HCT116 (cell line): ENCODE data around the gene IMMP2L. TPM values are rescaled to one million over a fixed set of nuclear protein-coding genes. Genes with fewer than 3 reads are reported as not detected.

Source experiments
- ATAC-seq: fragments of 200-7000 bp; cut with Tn5 transposase; 2 replicates; pipeline ENCODE4 v1.9.1; 2020; ENCODE audit warnings: mild to moderate bottlenecking, moderate library complexity
- BruUV-seq: library from RNA; stranded (reverse); fragments of 400-500 nt; replicated peaks from 2 replicates; lab custom pipeline; 2021; lab: Mats Ljungman, UMichigan
- CTCF ChIA-PET: fragments of 300-600 bp; sonication (Branson Sonifier 250); formaldehyde crosslinking; loops from one replicate; lab custom pipeline; 2021; ENCODE audit warnings: antibody characterized with exemption; lab: Charles Lee
- POLR2A ChIA-PET: fragments of 300-600, 350-600 bp; sonication (Branson Sonifier 250); formaldehyde crosslinking; loops from one replicate; lab custom pipeline; 2021; ENCODE audit warnings: antibody characterized with exemption; lab: Charles Lee
- RAD21 ChIA-PET, 2 experiments: fragments of 300-600 bp; sonication (Branson Sonifier 250); formaldehyde crosslinking; loops; one replicate each; lab custom pipeline; 2023; ENCODE audit warnings: low total read pairs in 2 of 2; ENCODE audit not compliant: uncharacterized antibody in 2 of 2, unreplicated experiment in 2 of 2, low non-redundant PET in 1 of 2; lab: Charles Lee
- DNase-seq: peaks from one replicate; pipeline ENCODE4 v3.0.0-alpha.2; 2010; ENCODE audit warnings: low read depth, low spot score
- H2AFZ ChIP-seq: fragments of 200-600 bp; shearing (Covaris generic), sonication (generic); 2 replicates; pipeline ENCODE4 v1.6.1; 2017; ENCODE audit warnings: low read depth, mixed run types, mixed read lengths, antibody characterized with exemption, low read length; ENCODE audit not compliant: poor library complexity, severe bottlenecking
- H3K27ac ChIP-seq: 2 replicates; pipeline ENCODE4 v1.5.1; 2012; ENCODE audit warnings: low read depth, low read length
- H3K27me3 ChIP-seq: fragments of 200-600 bp; sonication (generic); 2 replicates; pipeline ENCODE4 v1.6.1; 2016; ENCODE audit warnings: mixed run types, low read length, mixed read lengths; ENCODE audit not compliant: insufficient read depth
- H3K36me3 ChIP-seq, 2 experiments: fragments of 200-500 bp in 1 of 2; fragments of 200-600 bp in 1 of 2; sonication (Bioruptor generic) in 1 of 2; sonication (generic) in 1 of 2; 2 replicates each; pipeline versions ENCODE4 v1.5.1 to v1.6.1; 2014 to 2016; ENCODE audit warnings: low read length in 2 of 2, inconsistent platforms in 1 of 2, mixed read lengths in 1 of 2, mixed run types in 1 of 2; ENCODE audit not compliant: insufficient read depth in 2 of 2, control insufficient read depth in 1 of 2
- H3K4me1 ChIP-seq, 2 experiments: fragments of 200-600 bp in 1 of 2; sonication (generic) in 1 of 2; 2 replicates each; pipeline versions ENCODE4 v1.5.1 to v1.6.1; 2012 to 2017; ENCODE audit warnings: low read length in 2 of 2, inconsistent platforms in 1 of 2, mild to moderate bottlenecking in 1 of 2, mixed read lengths in 1 of 2, mixed run types in 1 of 2, moderate library complexity in 1 of 2; ENCODE audit not compliant: insufficient read depth in 2 of 2, control insufficient read depth in 1 of 2
- H3K4me2 ChIP-seq: fragments of 200-600 bp; sonication (generic); 2 replicates; pipeline ENCODE4 v1.6.1; 2017; ENCODE audit warnings: mixed run types, low read length, mixed read lengths
- H3K4me3 ChIP-seq, 2 experiments: fragments of 200-600 bp in 1 of 2; sonication (generic) in 1 of 2; replicated peaks in 1 of 2; 2 replicates each; pipeline ENCODE4 v1.5.1; 2011 to 2016; ENCODE audit warnings: low read length in 2 of 2, control low read depth in 1 of 2, low read depth in 1 of 2, mild to moderate bottlenecking in 1 of 2, mixed read lengths in 1 of 2, mixed run types in 1 of 2
- H3K79me2 ChIP-seq: fragments of 200-600 bp; sonication (generic); 2 replicates; pipeline ENCODE4 v1.6.1; 2017; ENCODE audit warnings: mild to moderate bottlenecking, mixed run types, low read length, moderate library complexity, mixed read lengths; ENCODE audit not compliant: insufficient read depth
- H3K9ac ChIP-seq: fragments of 200-600 bp; sonication (generic); 2 replicates; pipeline ENCODE4 v1.6.1; 2016; ENCODE audit warnings: low read length, mixed read lengths
- H3K9me2 ChIP-seq: fragments of 200-600 bp; sonication (generic), shearing (Covaris generic); 2 replicates; pipeline ENCODE4 v1.6.1; 2017; ENCODE audit warnings: mixed run types, mild to moderate bottlenecking, moderate library complexity; ENCODE audit not compliant: insufficient read depth
- H3K9me3 ChIP-seq, 2 experiments: fragments of 200-500 bp in 1 of 2; fragments of 200-600 bp in 1 of 2; sonication (Bioruptor generic) in 1 of 2; sonication (generic) in 1 of 2; 2 replicates each; pipeline ENCODE4 v1.6.1; 2014 to 2017; ENCODE audit warnings: low read length in 2 of 2, mixed read lengths in 2 of 2, inconsistent platforms in 1 of 2, low read depth in 1 of 2, mild to moderate bottlenecking in 1 of 2, mixed run types in 1 of 2, moderate library complexity in 1 of 2; ENCODE audit not compliant: control insufficient read depth in 1 of 2, insufficient read depth in 1 of 2
- H4K20me1 ChIP-seq: fragments of 200-600 bp; sonication (generic), shearing (Covaris generic); 2 replicates; pipeline ENCODE4 v1.6.1; 2017; ENCODE audit warnings: mixed run types, mild to moderate bottlenecking, moderate library complexity; ENCODE audit not compliant: insufficient read depth
- CBX3 ChIP-seq: IDR thresholded peaks from 2 replicates; pipeline ENCODE4 v1.6.1; 2012; ENCODE audit warnings: low read depth
- CEBPB ChIP-seq: IDR thresholded peaks from 2 replicates; pipeline ENCODE4 v1.6.1; 2012; ENCODE audit warnings: low read depth
- CTCF ChIP-seq, 3 experiments: fragments of 200-600 bp in 1 of 3; sonication (generic) in 1 of 3; IDR thresholded peaks in 2 of 3; conservative IDR thresholded peaks in 1 of 3; 2 replicates each; pipeline ENCODE4 v1.5.1; 2012 to 2017; ENCODE audit warnings: low read depth in 2 of 3, low read length in 2 of 3, antibody characterized with exemption in 1 of 3, borderline replicate concordance in 1 of 3, control low read depth in 1 of 3, mild to moderate bottlenecking in 1 of 3, mixed read lengths in 1 of 3, mixed run types in 1 of 3, moderate library complexity in 1 of 3; ENCODE audit not compliant: insufficient read depth in 1 of 3
- ELF1 ChIP-seq: IDR thresholded peaks from 2 replicates; pipeline ENCODE4 v1.6.1; 2012; ENCODE audit warnings: low read depth, borderline replicate concordance
- EZH2phosphoT487 ChIP-seq: fragments of 200-600 bp; IDR thresholded peaks from 2 replicates; pipeline ENCODE4 v1.6.1; 2018; ENCODE audit warnings: antibody characterized with exemption, borderline replicate concordance
- FOSL1 ChIP-seq: IDR thresholded peaks from 2 replicates; pipeline ENCODE4 v1.6.1; 2012; ENCODE audit warnings: low read depth
- JUND ChIP-seq: IDR thresholded peaks from 2 replicates; pipeline ENCODE4 v1.6.1; 2012
- MAX ChIP-seq: IDR thresholded peaks from 2 replicates; pipeline ENCODE4 v1.6.1; 2012
- POLR2A ChIP-seq: IDR thresholded peaks from 2 replicates; pipeline ENCODE4 v1.7.0; 2011; ENCODE audit warnings: borderline replicate concordance; ENCODE audit not compliant: insufficient read depth, insufficient read length; ENCODE audit errors: extremely low read depth
- SIN3A ChIP-seq: IDR thresholded peaks from 2 replicates; pipeline ENCODE4 v1.6.1; 2012; ENCODE audit warnings: low read depth
- SP1 ChIP-seq: IDR thresholded peaks from 2 replicates; pipeline ENCODE4 v1.6.1; 2012; ENCODE audit warnings: low read depth
- TCF7L2 ChIP-seq: IDR thresholded peaks from 2 replicates; pipeline ENCODE4 v1.7.0; 2011; ENCODE audit warnings: borderline replicate concordance, inconsistent platforms; ENCODE audit not compliant: insufficient read depth, insufficient read length; ENCODE audit errors: extremely low read depth
- YY1 ChIP-seq: IDR thresholded peaks from 2 replicates; pipeline ENCODE4 v1.6.1; 2011; ENCODE audit warnings: low read length, low read depth, moderate library complexity, mild to moderate bottlenecking; ENCODE audit not compliant: insufficient replicate concordance; ENCODE audit errors: extremely low read depth
- ZFX ChIP-seq: fragments of 450-650 bp; IDR thresholded peaks from 2 replicates; pipeline ENCODE4 v1.6.1; 2017
- ZNF274 ChIP-seq: fragments of 200-500 bp; sonication (Bioruptor generic); IDR thresholded peaks from 2 replicates; pipeline ENCODE4 v1.6.1; 2014; ENCODE audit warnings: mild to moderate bottlenecking, low read depth, low read length, inconsistent platforms
- intact Hi-C: fragments of 100-400 bp; cut with micrococcal nuclease; formaldehyde crosslinking; loops from 2 replicates; pipeline ENCODE4 v1.10.0; 2022
- total RNA-seq: library from RNA; stranded (reverse); gene quantifications from one replicate; pipeline ENCODE4 v1.2.1, GENCODE V29; 2021; ENCODE audit not compliant: unreplicated experiment
- TF ChIP-seq, protein P1 (sequence below): IDR thresholded peaks from 2 replicates; pipeline ENCODE4 v1.6.1; 2012; ENCODE audit warnings: low read depth
- TF ChIP-seq, protein P2 (sequence below): IDR thresholded peaks from 2 replicates; pipeline ENCODE4 v1.6.1; 2012

The IMMP2L gene
- total RNA-seq, 1 experiment from 2014 or later, result 21.1 TPM

GRCh38 chr7:110921595-110922151 lies 640.6 kb downstream of the IMMP2L start:
- Histone ChIP-seq H3K4me2 (no peak overlapping the region), H3K4me1 (peaks cover 0 to 7% of the 10 kb centered on the region in 2 experiments; a peak in 2 of 4 replicates), H3K9me3 (no peaks in the 10 kb centered on the region), H3K36me3 (no peaks in the 10 kb centered on the region), H3K9ac (no peak overlapping the region), H2AFZ (no peak overlapping the region)
- ChIA-PET RAD21 (no interaction called here), CTCF (no interaction called here)
- no peak for ATAC-seq
- BruUV-seq, result no TSS peak
- TF ChIP-seq MAX (no peak), ELF1 (no peak), CEBPB (no peak), FOSL1 (no peak), JUND (no peak), ZFX (no peak), CTCF (IDR thresholded peaks at IDR 0.05 in 2 of 3, conservative IDR thresholded peaks at IDR 0.05 in 1 of 3; ENCODE audit: borderline replicate concordance in 1 of 3, insufficient read depth in 1 of 3, low read depth in 2 of 3, low read length in 2 of 3) (no peak), POLR2A (no peak), CBX3 (no peak), YY1 (no peak), EZH2phosphoT487 (no peak), ZNF274 (no peak), SP1 (no peak), SIN3A (no peak), TCF7L2 (no peak)
- TF ChIP-seq, protein P1, sequence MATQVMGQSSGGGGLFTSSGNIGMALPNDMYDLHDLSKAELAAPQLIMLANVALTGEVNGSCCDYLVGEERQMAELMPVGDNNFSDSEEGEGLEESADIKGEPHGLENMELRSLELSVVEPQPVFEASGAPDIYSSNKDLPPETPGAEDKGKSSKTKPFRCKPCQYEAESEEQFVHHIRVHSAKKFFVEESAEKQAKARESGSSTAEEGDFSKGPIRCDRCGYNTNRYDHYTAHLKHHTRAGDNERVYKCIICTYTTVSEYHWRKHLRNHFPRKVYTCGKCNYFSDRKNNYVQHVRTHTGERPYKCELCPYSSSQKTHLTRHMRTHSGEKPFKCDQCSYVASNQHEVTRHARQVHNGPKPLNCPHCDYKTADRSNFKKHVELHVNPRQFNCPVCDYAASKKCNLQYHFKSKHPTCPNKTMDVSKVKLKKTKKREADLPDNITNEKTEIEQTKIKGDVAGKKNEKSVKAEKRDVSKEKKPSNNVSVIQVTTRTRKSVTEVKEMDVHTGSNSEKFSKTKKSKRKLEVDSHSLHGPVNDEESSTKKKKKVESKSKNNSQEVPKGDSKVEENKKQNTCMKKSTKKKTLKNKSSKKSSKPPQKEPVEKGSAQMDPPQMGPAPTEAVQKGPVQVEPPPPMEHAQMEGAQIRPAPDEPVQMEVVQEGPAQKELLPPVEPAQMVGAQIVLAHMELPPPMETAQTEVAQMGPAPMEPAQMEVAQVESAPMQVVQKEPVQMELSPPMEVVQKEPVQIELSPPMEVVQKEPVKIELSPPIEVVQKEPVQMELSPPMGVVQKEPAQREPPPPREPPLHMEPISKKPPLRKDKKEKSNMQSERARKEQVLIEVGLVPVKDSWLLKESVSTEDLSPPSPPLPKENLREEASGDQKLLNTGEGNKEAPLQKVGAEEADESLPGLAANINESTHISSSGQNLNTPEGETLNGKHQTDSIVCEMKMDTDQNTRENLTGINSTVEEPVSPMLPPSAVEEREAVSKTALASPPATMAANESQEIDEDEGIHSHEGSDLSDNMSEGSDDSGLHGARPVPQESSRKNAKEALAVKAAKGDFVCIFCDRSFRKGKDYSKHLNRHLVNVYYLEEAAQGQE, result no peak
- TF ChIP-seq, protein P2, sequence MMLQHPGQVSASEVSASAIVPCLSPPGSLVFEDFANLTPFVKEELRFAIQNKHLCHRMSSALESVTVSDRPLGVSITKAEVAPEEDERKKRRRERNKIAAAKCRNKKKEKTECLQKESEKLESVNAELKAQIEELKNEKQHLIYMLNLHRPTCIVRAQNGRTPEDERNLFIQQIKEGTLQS, result no peak
- TF ChIP-seq, all 23 proteins: peak for 0
- H4K20me1 ChIP-seq, result no peaks in the 10 kb centered on the region
- no peaks in the 10 kb centered on the region for H3K27me3 ChIP-seq
- H3K27ac ChIP-seq, result no peak overlapping the region
- H3K4me3 ChIP-seq, result no peak overlapping the region
- no peaks in the 10 kb centered on the region for H3K9me2 ChIP-seq
- no peaks in the 10 kb centered on the region for H3K79me2 ChIP-seq
- intact Hi-C loops, result no loop called here
- POLR2A ChIA-PET, result no interaction called here
- DNase-seq, result no peak
